OCI-LY7 (cell line): Measurements from ENCODE around the gene TMEM26. TPM values are rescaled to one million over a fixed set of nuclear protein-coding genes. Genes with fewer than 3 reads are reported as not detected.

Source experiments
- BruUV-seq: library from RNA; stranded (reverse); fragments of 400-500 nt; replicated peaks from 2 replicates; lab custom pipeline; 2021; lab: Mats Ljungman, UMichigan
- CTCF ChIA-PET: fragments of 300-600 bp; sonication (Branson Sonifier 250); formaldehyde crosslinking; loops from one replicate; lab custom pipeline; 2022; ENCODE audit warnings: antibody characterized with exemption; ENCODE audit not compliant: unreplicated experiment; lab: Charles Lee
- POLR2A ChIA-PET: fragments of 300-600 bp; sonication (Branson Sonifier 250); formaldehyde crosslinking; loops from one replicate; lab custom pipeline; 2022; ENCODE audit warnings: antibody characterized with exemption; lab: Charles Lee
- DNase-seq: peaks from one replicate; pipeline ENCODE4 v3.0.0-alpha.2; 2015; ENCODE audit warnings: low spot score
- H2AFZ ChIP-seq: fragments of 200-600 bp; sonication (generic), shearing (Covaris generic); 2 replicates; pipeline ENCODE4 v1.6.1; 2014; ENCODE audit warnings: mild to moderate bottlenecking, antibody characterized with exemption, low read length, moderate library complexity
- H3K27ac ChIP-seq: fragments of 200-600 bp; sonication (generic); 2 replicates; pipeline ENCODE4 v1.5.1; 2014; ENCODE audit warnings: mixed run types, low read depth, mild to moderate bottlenecking, moderate library complexity, low read length, inconsistent platforms; ENCODE audit not compliant: poor library complexity, severe bottlenecking
- H3K36me3 ChIP-seq: fragments of 200-600 bp; sonication (generic); 2 replicates; pipeline ENCODE4 v1.6.1; 2014; ENCODE audit warnings: mild to moderate bottlenecking, antibody characterized with exemption, low read length, moderate library complexity, mixed read lengths; ENCODE audit not compliant: insufficient read depth
- H3K4me1 ChIP-seq: fragments of 200-600 bp; sonication (generic); 2 replicates; pipeline ENCODE4 v1.5.1; 2014; ENCODE audit warnings: mild to moderate bottlenecking, low read length; ENCODE audit not compliant: insufficient read depth, poor library complexity, severe bottlenecking
- H3K4me2 ChIP-seq: fragments of 200-600 bp; sonication (generic); 2 replicates; pipeline ENCODE4 v1.6.1; 2014; ENCODE audit warnings: mild to moderate bottlenecking, low read length
- H3K4me3 ChIP-seq: fragments of 200-600 bp; sonication (generic); 2 replicates; pipeline ENCODE4 v1.5.1; 2014; ENCODE audit warnings: mild to moderate bottlenecking, low read depth, low read length; ENCODE audit not compliant: poor library complexity, severe bottlenecking
- H3K79me2 ChIP-seq: fragments of 200-600 bp; sonication (generic); 2 replicates; pipeline ENCODE4 v1.6.1; 2016; ENCODE audit warnings: low read depth, mild to moderate bottlenecking, low read length, moderate library complexity, mixed read lengths; ENCODE audit not compliant: insufficient read depth
- H3K9me2 ChIP-seq: fragments of 200-600 bp; sonication (generic); 2 replicates; pipeline ENCODE4 v1.6.1; 2016; ENCODE audit warnings: mild to moderate bottlenecking, low read length, mixed read lengths; ENCODE audit not compliant: insufficient read depth
- H3K9me3 ChIP-seq: fragments of 200-600 bp; sonication (generic); 2 replicates; pipeline ENCODE4 v1.6.1; 2014; ENCODE audit warnings: mild to moderate bottlenecking, mixed run types, low read length, mixed read lengths
- H4K20me1 ChIP-seq: fragments of 200-600 bp; sonication (generic); 2 replicates; pipeline ENCODE4 v1.6.1; 2014; ENCODE audit warnings: mild to moderate bottlenecking, antibody characterized with exemption, low read length, moderate library complexity, mixed read lengths; ENCODE audit not compliant: insufficient read depth
- CTCF ChIP-seq: fragments of 200-600 bp; sonication (generic); conservative IDR thresholded peaks from 2 replicates; pipeline ENCODE4 v1.5.1; 2014; ENCODE audit warnings: mild to moderate bottlenecking, antibody characterized with exemption, low read length, moderate library complexity, mixed read lengths
- EZH2phosphoT487 ChIP-seq: fragments of 200-600 bp; sonication (generic); IDR thresholded peaks from 2 replicates; pipeline ENCODE4 v1.6.1; 2018; ENCODE audit warnings: low read depth, borderline replicate concordance, mild to moderate bottlenecking, mixed run types, antibody characterized with exemption, low read length, moderate library complexity, mixed read lengths
- intact Hi-C: fragments of 100-400 bp; cut with micrococcal nuclease; formaldehyde crosslinking; loops from one replicate; pipeline ENCODE4 v1.10.0; 2022; ENCODE audit not compliant: unreplicated experiment
- total RNA-seq, 2 experiments: library from RNA; depleted of rRNA in 1 of 2; stranded (reverse); fragments of >200 nt in 1 of 2; shearing (Covaris generic) in 1 of 2; gene quantifications; 2 replicates each; pipeline ENCODE4 v1.2.3, GENCODE V29; 2014 to 2022

The TMEM26 gene
- total RNA-seq, 2 experiments from 2014 or later, result 0.06 TPM; not detected in 1

GRCh38 chr10:61456095-61456789 lies 3.1 kb upstream of the TMEM26 start:
- no TSS peak for BruUV-seq
- no peak for DNase-seq
- H3K4me1 ChIP-seq, result no peaks in the 10 kb centered on the region
- no peaks in the 10 kb centered on the region for H3K36me3 ChIP-seq
- POLR2A ChIA-PET, result no interaction called here
- no peaks in the 10 kb centered on the region for H3K79me2 ChIP-seq
- intact Hi-C loops, result no loop called here
- CTCF ChIA-PET, result no interaction called here
- no peak overlapping the region for H3K27ac ChIP-seq
- no peak overlapping the region for H2AFZ ChIP-seq
- no peak overlapping the region for H3K4me2 ChIP-seq
- H3K9me3 ChIP-seq, result no peaks in the 10 kb centered on the region
- no peaks in the 10 kb centered on the region for H3K9me2 ChIP-seq
- TF ChIP-seq CTCF, result no peak
- TF ChIP-seq EZH2phosphoT487, result no peak
- H3K4me3 ChIP-seq, result no peak overlapping the region
- H4K20me1 ChIP-seq, result no peaks in the 10 kb centered on the region

- BruUV-seq, result no TSS peak
- H3K4me2 ChIP-seq, result no peak overlapping the region
- CTCF ChIA-PET, result no interaction called here
- H3K4me3 ChIP-seq, result no peak overlapping the region
- intact Hi-C loops, result no loop called here
- H3K4me1 ChIP-seq, result no peaks in the 10 kb centered on the region
- no peaks in the 10 kb centered on the region for H3K9me3 ChIP-seq
- POLR2A ChIA-PET, result no interaction called here
- H3K79me2 ChIP-seq, result no peaks in the 10 kb centered on the region
- H2AFZ ChIP-seq, result no peak overlapping the region
- no peak for DNase-seq
- no peak overlapping the region for H3K27ac ChIP-seq
- no peak for TF ChIP-seq CTCF
- TF ChIP-seq EZH2phosphoT487, result no peak
- no peaks in the 10 kb centered on the region for H3K9me2 ChIP-seq
- no peaks in the 10 kb centered on the region for H3K36me3 ChIP-seq
- H4K20me1 ChIP-seq, result no peaks in the 10 kb centered on the region
Observed at GRCh38 chr10:61455656-61456055, 2.5 kb upstream of the TMEM26 start.

- no peak for DNase-seq
- H3K9me2 ChIP-seq, result no peaks in the 10 kb centered on the region
- POLR2A ChIA-PET, result no interaction called here
- no peak overlapping the region for H3K4me3 ChIP-seq
- H3K4me2 ChIP-seq, result no peak overlapping the region
- no peaks in the 10 kb centered on the region for H4K20me1 ChIP-seq
- no peaks in the 10 kb centered on the region for H3K79me2 ChIP-seq
- H3K9me3 ChIP-seq, result no peaks in the 10 kb centered on the region
- no peaks in the 10 kb centered on the region for H3K4me1 ChIP-seq
- no peak for TF ChIP-seq EZH2phosphoT487
- no peak for TF ChIP-seq CTCF
- no peak overlapping the region for H2AFZ ChIP-seq
- no peak overlapping the region for H3K27ac ChIP-seq
- intact Hi-C loops, result no loop called here
- CTCF ChIA-PET, result no interaction called here
- BruUV-seq, result no TSS peak
- no peaks in the 10 kb centered on the region for H3K36me3 ChIP-seq
Observed at GRCh38 chr10:61454541-61454940, 1.4 kb upstream of the TMEM26 start.
